RWPE1 (cell line): ENCODE measurements around the gene WFDC5.
"Not testable (repeated sequence)": the region's sequence is repeated elsewhere in the genome, so short reads cannot be mapped to it uniquely, and the experiment has no call there.

Experiments
- CTCF ChIA-PET: fragments of 350-600 bp; sonication (Branson Sonifier 250); formaldehyde crosslinking; extraction: SDS; loops from one replicate; lab custom pipeline; 2021; lab: Yijun Ruan, JAX
- POLR2A ChIA-PET: fragments of 400-600 bp; formaldehyde crosslinking; extraction: SDS; loops from one replicate; lab custom pipeline; 2020; ENCODE audit warnings: antibody characterized with exemption; ENCODE audit not compliant: low non-redundant PET; lab: Yijun Ruan, JAX
- DNase-seq: peaks from one replicate; pipeline ENCODE4 v3.0.0; 2012; ENCODE audit warnings: low spot score
- H3K27ac ChIP-seq: fragments of 450-650 bp; 2 replicates; pipeline ENCODE4 v1.5.1; 2017
- CTCF ChIP-seq: fragments of 450-650 bp; conservative IDR thresholded peaks from 2 replicates; pipeline ENCODE4 v1.5.1; 2017; ENCODE audit warnings: low read depth, mild to moderate bottlenecking

WFDC5 gene

GRCh38 chr20:45153752-45154151 is 38.8 kb upstream of the WFDC5 start:
- no peak for TF ChIP-seq CTCF
- POLR2A ChIA-PET: no interaction called here
- H3K27ac ChIP-seq: no peak overlapping the region
- no peak for DNase-seq
- CTCF ChIA-PET: interaction anchor here (0.8 kb wide), 1 partner anchor 14 kb away, joined by 4 read pairs; no protein-coding TSS in a partner anchor

- H3K27ac ChIP-seq: no peak overlapping the region
- POLR2A ChIA-PET: no interaction called here
- CTCF ChIA-PET: interaction anchor here (0.6 to 1.0 kb wide), 5 partner anchors 14 to 201 kb away, joined by 3 to 4 read pairs (median 4); no protein-coding TSS in a partner anchor
- TF ChIP-seq CTCF: no peak
- no peak for DNase-seq
Observed at GRCh38 chr20:45153147-45153546, 38.2 kb upstream of the WFDC5 start.

GRCh38 chr20:45152405-45152804 is 37.4 kb upstream of the WFDC5 start:
- CTCF ChIA-PET: interaction anchor here (0.7 to 1.0 kb wide), 2 partner anchors 14 to 192 kb away, joined by 3 to 4 read pairs; no protein-coding TSS in a partner anchor
- no peak for DNase-seq
- no peak overlapping the region for H3K27ac ChIP-seq
- TF ChIP-seq CTCF: no peak
- POLR2A ChIA-PET: no interaction called here

- no peak for DNase-seq
Observed at GRCh38 chr20:45149062-45149461, 34.1 kb upstream of the WFDC5 start.

GRCh38 chr20:45140836-45141235 is 25.9 kb upstream of the WFDC5 start:
- DNase-seq: no peak
- no peak for TF ChIP-seq CTCF
- ChIA-PET CTCF (no interaction called here), POLR2A (interaction anchor here (1.3 kb wide), 1 partner anchor 17 kb away, joined by 3 read pairs; no protein-coding TSS in a partner anchor)
- H3K27ac ChIP-seq: no peak overlapping the region

More at GRCh38 chr20:45149062-45149461, 34.1 kb upstream of the WFDC5 start:
- no peak overlapping the region for H3K27ac ChIP-seq
- no peak for TF ChIP-seq CTCF
- CTCF ChIA-PET: interaction anchor here (0.6 to 3.1 kb wide), 2 partner anchors 10 to 159 kb away, joined by 3 to 14 read pairs; partner anchors contain the start of gene MATN4
- POLR2A ChIA-PET: no interaction called here

- H3K27ac ChIP-seq, DNase-seq: not testable (repeated sequence)
- CTCF ChIA-PET: interaction anchor here (0.6 to 2.5 kb wide), 23 partner anchors 11 to 665 kb away, joined by 3 to 109 read pairs (median 5); partner anchors contain the start of genes WFDC12 and WFDC5
- POLR2A ChIA-PET: interaction anchor here (1.3 kb wide), 1 partner anchor 18 kb away, joined by 3 read pairs; no protein-coding TSS in a partner anchor
Observed at GRCh38 chr20:45139733-45140375, 24.9 kb upstream of the WFDC5 start.
